ENCODE data around the gene CRIP2. TPM values are rescaled to one million over a fixed set of nuclear protein-coding genes. Genes with fewer than 3 reads are reported as not detected.

The CRIP2 gene
- total and polyA plus RNA-seq, 2 of the 13 experiments (the other 11 are each of a cell fraction or from before 2014, with no cell fraction given), result 31.6 to 37.9 TPM

DNA sequence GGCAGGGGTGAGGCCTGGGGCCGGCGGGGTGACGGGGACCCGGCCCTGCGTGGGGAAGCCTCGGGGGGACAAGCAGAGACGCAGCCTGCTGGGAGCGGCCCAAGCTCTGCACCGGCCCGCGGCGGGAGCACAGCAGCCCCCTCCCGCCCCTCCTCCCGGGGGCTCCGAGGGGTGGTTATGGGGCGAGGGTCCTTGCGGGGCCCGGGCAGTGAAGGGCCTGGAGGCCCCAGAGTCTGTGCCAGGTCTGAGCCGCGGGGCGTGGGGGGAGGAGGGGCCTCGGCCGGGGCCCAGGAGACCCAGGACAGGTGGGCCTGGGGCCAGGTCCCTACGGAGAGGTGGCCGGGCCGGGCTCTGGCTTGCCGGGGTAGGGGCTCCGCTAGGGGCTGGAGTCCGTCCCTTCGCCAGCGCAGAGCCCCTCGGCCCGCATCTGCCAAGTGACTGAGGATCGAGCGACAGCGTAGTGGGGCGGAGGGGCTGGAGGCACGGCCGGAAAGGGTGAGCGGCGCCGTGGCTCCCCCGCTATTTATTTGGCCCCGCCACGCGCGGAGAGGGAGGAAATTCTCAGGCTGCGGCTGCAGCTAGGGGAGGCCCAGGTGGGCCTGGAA is 52.3 kb downstream of the CRIP2 start:
- ATAC-seq (peak; percentile 18), DNase-seq (ENCODE audit: low spot score) (no peak), FAIRE-seq (no peak)
- Histone ChIP-seq H3K36me3 (replicated peaks in 1 of 2; ENCODE audit: control insufficient read depth in 1 of 2, insufficient read depth in 2 of 2, low read length in 2 of 2) (0 out of 5 replicates have a peak, but pooled peaks cover 0 to 6% of the 10 kb centered on the region in 2 experiments), H4K20me1 (ENCODE audit: insufficient read depth, low read length) (no peaks in the 10 kb centered on the region), H3K79me2 (ENCODE audit: insufficient read depth, low read length) (no peaks in the 10 kb centered on the region), H3K4me1 (ENCODE audit: insufficient read depth, low read length) (peaks cover 32% of the 10 kb centered on the region), H3K4me2 (ENCODE audit: low read depth, low read length) (peak overlapping the region; percentile 85), H3K27me3 (ENCODE audit: control insufficient read depth in 1 of 2, insufficient read depth in 2 of 2, low read length in 2 of 2) (peaks cover 0 to 13% of the 10 kb centered on the region in 2 experiments; a peak in 2 of 5 replicates), H3K9ac (ENCODE audit: insufficient read depth, low read depth, low read length) (peak overlapping the region; percentile 76), H3K9me3 (ENCODE audit: low read length) (no peaks in the 10 kb centered on the region), H3K27ac (ENCODE audit: extremely low read length, insufficient read depth, low read length) (peak overlapping the region; percentile 51), H2AFZ (ENCODE audit: low read length) (no peak overlapping the region), H3K4me3 (replicated peaks in 1 of 3; ENCODE audit: insufficient read depth in 1 of 3, low read depth in 2 of 3, low read length in 3 of 3) (peak overlapping the region; percentile 79 to 89 (median 80))
- in situ Hi-C loops (cut with HindIII; ENCODE audit: extremely low pct_ligation_motif_present, low pct_unique_long_range_greater_than_20kb), result loop anchor here (5.0 kb wide), 2 partner anchors 40 to 105 kb away; partner anchors contain the start of gene CRIP1
- POLR2A ChIA-PET, result interaction anchor here (1.0 kb wide), 1 partner anchor 27 kb away, joined by 3 read pairs; no protein-coding TSS in a partner anchor
- no TSS peak for BruUV-seq (replicated peaks)
- intact Hi-C loops (cut with micrococcal nuclease; ENCODE audit: unreplicated experiment), result no loop called here
- WGBS (ENCODE audit: low lambda C conversion rate), result 12% methylated on average over 6 of the region's 48 CpGs
- CTCF ChIA-PET (ENCODE audit: low intra/inter-chr PET ratio, low total read pairs), result interaction anchor here (4.1 kb wide), 1 partner anchor 46 kb away, joined by 15 read pairs; no protein-coding TSS in a partner anchor
- TF ChIP-seq HBP1 (CRISPR knock-in tag; IDR thresholded peaks at IDR 0.05; ENCODE audit: low read depth) (0 out of 2 replicates have a peak, but pooled peaks have one; percentile 22), TARDBP (CRISPR knock-in tag; IDR thresholded peaks at IDR 0.05) (0 out of 2 replicates have a peak, but pooled peaks have one; percentile 26), HNRNPLL (IDR thresholded peaks at IDR 0.05; ENCODE audit: low read depth, low read length, poor library complexity, severe bottlenecking) (peak; percentile 37), ZIK1 (CRISPR knock-in tag; IDR thresholded peaks at IDR 0.05; ENCODE audit: borderline replicate concordance, low read depth) (no peak), RORA (CRISPR knock-in tag; IDR thresholded peaks at IDR 0.05) (no peak), NFE2L1 (CRISPR knock-in tag; IDR thresholded peaks at IDR 0.05; ENCODE audit: borderline replicate concordance) (no peak), ZNF253 (CRISPR knock-in tag; IDR thresholded peaks at IDR 0.05; ENCODE audit: borderline replicate concordance) (no peak), PLSCR1 (CRISPR knock-in tag; IDR thresholded peaks at IDR 0.05; ENCODE audit: borderline replicate concordance) (no peak), ZBTB1 (CRISPR knock-in tag; IDR thresholded peaks at IDR 0.05; ENCODE audit: borderline replicate concordance) (no peak), SMYD3 (CRISPR knock-in tag; IDR thresholded peaks at IDR 0.05) (no peak), HMG20A (CRISPR knock-in tag; IDR thresholded peaks at IDR 0.05; ENCODE audit: borderline replicate concordance) (no peak), ELF1 (CRISPR knock-in tag; IDR thresholded peaks at IDR 0.05) (no peak), KAT7 (CRISPR knock-in tag; IDR thresholded peaks at IDR 0.05; ENCODE audit: borderline replicate concordance) (no peak), ZSCAN25 (CRISPR knock-in tag; IDR thresholded peaks at IDR 0.05) (0 out of 2 replicates have a peak, but pooled peaks have one; percentile 62), ZNF251 (CRISPR knock-in tag; IDR thresholded peaks at IDR 0.05) (no peak), ZSCAN20 (CRISPR knock-in tag; IDR thresholded peaks at IDR 0.05; ENCODE audit: borderline replicate concordance) (0 out of 2 replicates have a peak, but pooled peaks have one; percentile 36)
- TF ChIP-seq, protein P1, sequence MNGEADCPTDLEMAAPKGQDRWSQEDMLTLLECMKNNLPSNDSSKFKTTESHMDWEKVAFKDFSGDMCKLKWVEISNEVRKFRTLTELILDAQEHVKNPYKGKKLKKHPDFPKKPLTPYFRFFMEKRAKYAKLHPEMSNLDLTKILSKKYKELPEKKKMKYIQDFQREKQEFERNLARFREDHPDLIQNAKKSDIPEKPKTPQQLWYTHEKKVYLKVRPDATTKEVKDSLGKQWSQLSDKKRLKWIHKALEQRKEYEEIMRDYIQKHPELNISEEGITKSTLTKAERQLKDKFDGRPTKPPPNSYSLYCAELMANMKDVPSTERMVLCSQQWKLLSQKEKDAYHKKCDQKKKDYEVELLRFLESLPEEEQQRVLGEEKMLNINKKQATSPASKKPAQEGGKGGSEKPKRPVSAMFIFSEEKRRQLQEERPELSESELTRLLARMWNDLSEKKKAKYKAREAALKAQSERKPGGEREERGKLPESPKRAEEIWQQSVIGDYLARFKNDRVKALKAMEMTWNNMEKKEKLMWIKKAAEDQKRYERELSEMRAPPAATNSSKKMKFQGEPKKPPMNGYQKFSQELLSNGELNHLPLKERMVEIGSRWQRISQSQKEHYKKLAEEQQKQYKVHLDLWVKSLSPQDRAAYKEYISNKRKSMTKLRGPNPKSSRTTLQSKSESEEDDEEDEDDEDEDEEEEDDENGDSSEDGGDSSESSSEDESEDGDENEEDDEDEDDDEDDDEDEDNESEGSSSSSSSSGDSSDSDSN (CRISPR knock-in tag; IDR thresholded peaks at IDR 0.05), result peak; percentile 21
- TF ChIP-seq, protein P2, sequence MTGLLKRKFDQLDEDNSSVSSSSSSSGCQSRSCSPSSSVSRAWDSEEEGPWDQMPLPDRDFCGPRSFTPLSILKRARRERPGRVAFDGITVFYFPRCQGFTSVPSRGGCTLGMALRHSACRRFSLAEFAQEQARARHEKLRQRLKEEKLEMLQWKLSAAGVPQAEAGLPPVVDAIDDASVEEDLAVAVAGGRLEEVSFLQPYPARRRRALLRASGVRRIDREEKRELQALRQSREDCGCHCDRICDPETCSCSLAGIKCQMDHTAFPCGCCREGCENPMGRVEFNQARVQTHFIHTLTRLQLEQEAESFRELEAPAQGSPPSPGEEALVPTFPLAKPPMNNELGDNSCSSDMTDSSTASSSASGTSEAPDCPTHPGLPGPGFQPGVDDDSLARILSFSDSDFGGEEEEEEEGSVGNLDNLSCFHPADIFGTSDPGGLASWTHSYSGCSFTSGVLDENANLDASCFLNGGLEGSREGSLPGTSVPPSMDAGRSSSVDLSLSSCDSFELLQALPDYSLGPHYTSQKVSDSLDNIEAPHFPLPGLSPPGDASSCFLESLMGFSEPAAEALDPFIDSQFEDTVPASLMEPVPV (CRISPR knock-in tag; IDR thresholded peaks at IDR 0.05), result peak; percentile 45; the same call in 1 of the 2 replicates

Measured in HepG2 (cell line).